ENCODE results near the gene DCPS.
"Not testable (repeated sequence)": the region's sequence is repeated elsewhere in the genome, so short reads cannot be mapped to it uniquely, and the experiment has no call there.

DCPS gene

GRCh38 chr11:126290887-126291286 lies 13.0 kb upstream of the DCPS start:
- DNase-seq: no peak

GRCh38 chr11:126293726-126294125 lies 10.1 kb upstream of the DCPS start:
- DNase-seq: no peak

GRCh38 chr11:126297004-126297403 lies 6.9 kb upstream of the DCPS start:
- no peak for DNase-seq

- peak in 1 of 2 experiments; percentile 32 for DNase-seq
These were observed 706 bp downstream of the DCPS start for GRCh38 chr11:126304457-126305075.

- DNase-seq: no peak
These were observed 1.8 kb downstream of the DCPS start for GRCh38 chr11:126305699-126306098.

- no peak for DNase-seq
These were observed 3.8 kb downstream of the DCPS start for GRCh38 chr11:126307706-126308105.

GRCh38 chr11:126308271-126308671 lies 4.4 kb downstream of the DCPS start:
- no peak for DNase-seq

- DNase-seq: not testable (repeated sequence)
These were observed 4.9 kb downstream of the DCPS start for GRCh38 chr11:126308771-126309170.

GRCh38 chr11:126310200-126310991 lies 6.5 kb downstream of the DCPS start:
- DNase-seq: peak; percentile 65 to 68

GRCh38 chr11:126310992-126311310 lies 7.1 kb downstream of the DCPS start:
- no peak for DNase-seq

GRCh38 chr11:126311401-126312291 lies 7.8 kb downstream of the DCPS start:
- no peak for DNase-seq

- DNase-seq: no peak
These were observed 9.1 kb downstream of the DCPS start for GRCh38 chr11:126312961-126313360.

- no peak for DNase-seq
These were observed 10.0 kb downstream of the DCPS start for GRCh38 chr11:126313826-126314225.

GRCh38 chr11:126317432-126317755 lies 13.5 kb downstream of the DCPS start:
- DNase-seq: no peak

- peak; percentile 21 to 35 for DNase-seq
These were observed 14.1 kb downstream of the DCPS start for GRCh38 chr11:126317756-126318573.

GRCh38 chr11:126318574-126319373 lies 14.9 kb downstream of the DCPS start:
- peak in 1 of 2 experiments; percentile 34 for DNase-seq

- no peak for DNase-seq
These were observed 15.5 kb downstream of the DCPS start for GRCh38 chr11:126319374-126319740.

GRCh38 chr11:126322996-126323395 lies 19.1 kb downstream of the DCPS start:
- no peak for DNase-seq

GRCh38 chr11:126327281-126328000 lies 23.6 kb downstream of the DCPS start:
- no peak for DNase-seq

- DNase-seq: no peak
These were observed 24.1 kb downstream of the DCPS start for GRCh38 chr11:126328001-126328390.

GRCh38 chr11:126328444-126328843 lies 24.6 kb downstream of the DCPS start:
- no peak for DNase-seq

Measured in activated CD4-positive, alpha-beta T cell treated with anti-CD3 and anti-CD28 coated beads, Interleukin-2, amount 50 U/mL, for 48 hours (primary cell).